Fibroblast of the aortic adventitia (primary cell): ENCODE measurements around the gene SLC30A1. TPM values are rescaled to one million over a fixed set of nuclear protein-coding genes. Genes with fewer than 3 reads are reported as not detected.
"Not testable (repeated sequence)": the region's sequence is repeated elsewhere in the genome, so short reads cannot be mapped to it uniquely, and the experiment has no call there.

Experiments used
- DNase-seq: peaks from one replicate; pipeline ENCODE4 v3.0.0-alpha.2; 2010; ENCODE audit warnings: low read depth
- H3K4me3 ChIP-seq: 2 replicates; pipeline ENCODE4 v1.5.1; 2011; ENCODE audit warnings: low read depth, mild to moderate bottlenecking, control low read depth, low read length, moderate library complexity
- total RNA-seq: library from RNA; depleted of rRNA; stranded (reverse); fragments of >200 nt; gene quantifications from 2 replicates; pipeline ENCODE4 v1.2.3, GENCODE V29; 2012; ENCODE audit warnings: low replicate concordance
- TF ChIP-seq, protein P1 (sequence below): IDR thresholded peaks from 2 replicates; pipeline ENCODE4 v1.5.1; 2011; ENCODE audit warnings: mild to moderate bottlenecking, low read length, control low read depth, inconsistent platforms; ENCODE audit not compliant: insufficient read depth

SLC30A1 gene
- total RNA-seq, 1 donor = 47.4 TPM

DNA sequence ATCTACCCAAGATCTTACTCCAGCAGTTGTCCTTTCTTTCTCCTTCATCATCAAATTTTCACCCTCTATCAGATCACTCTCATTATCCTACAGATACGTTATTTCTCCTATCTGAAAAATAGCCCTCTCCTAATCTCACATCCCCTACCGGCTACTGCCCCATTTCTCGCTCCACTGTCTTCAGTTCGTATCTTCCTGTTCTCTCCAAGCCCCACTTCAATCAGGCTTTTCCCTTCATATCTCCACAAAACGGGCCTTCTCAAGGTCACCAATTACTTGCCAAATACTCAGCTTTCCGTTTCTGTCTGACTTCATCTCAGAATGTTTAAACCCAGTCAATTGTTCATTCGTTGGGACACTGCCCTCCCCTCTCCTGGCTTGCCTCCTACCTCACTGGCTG lies 32.4 kb downstream of the SLC30A1 start:
- no peak for DNase-seq
- TF ChIP-seq, protein P1, sequence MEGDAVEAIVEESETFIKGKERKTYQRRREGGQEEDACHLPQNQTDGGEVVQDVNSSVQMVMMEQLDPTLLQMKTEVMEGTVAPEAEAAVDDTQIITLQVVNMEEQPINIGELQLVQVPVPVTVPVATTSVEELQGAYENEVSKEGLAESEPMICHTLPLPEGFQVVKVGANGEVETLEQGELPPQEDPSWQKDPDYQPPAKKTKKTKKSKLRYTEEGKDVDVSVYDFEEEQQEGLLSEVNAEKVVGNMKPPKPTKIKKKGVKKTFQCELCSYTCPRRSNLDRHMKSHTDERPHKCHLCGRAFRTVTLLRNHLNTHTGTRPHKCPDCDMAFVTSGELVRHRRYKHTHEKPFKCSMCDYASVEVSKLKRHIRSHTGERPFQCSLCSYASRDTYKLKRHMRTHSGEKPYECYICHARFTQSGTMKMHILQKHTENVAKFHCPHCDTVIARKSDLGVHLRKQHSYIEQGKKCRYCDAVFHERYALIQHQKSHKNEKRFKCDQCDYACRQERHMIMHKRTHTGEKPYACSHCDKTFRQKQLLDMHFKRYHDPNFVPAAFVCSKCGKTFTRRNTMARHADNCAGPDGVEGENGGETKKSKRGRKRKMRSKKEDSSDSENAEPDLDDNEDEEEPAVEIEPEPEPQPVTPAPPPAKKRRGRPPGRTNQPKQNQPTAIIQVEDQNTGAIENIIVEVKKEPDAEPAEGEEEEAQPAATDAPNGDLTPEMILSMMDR = no peak
- no peak overlapping the region for H3K4me3 ChIP-seq

DNA sequence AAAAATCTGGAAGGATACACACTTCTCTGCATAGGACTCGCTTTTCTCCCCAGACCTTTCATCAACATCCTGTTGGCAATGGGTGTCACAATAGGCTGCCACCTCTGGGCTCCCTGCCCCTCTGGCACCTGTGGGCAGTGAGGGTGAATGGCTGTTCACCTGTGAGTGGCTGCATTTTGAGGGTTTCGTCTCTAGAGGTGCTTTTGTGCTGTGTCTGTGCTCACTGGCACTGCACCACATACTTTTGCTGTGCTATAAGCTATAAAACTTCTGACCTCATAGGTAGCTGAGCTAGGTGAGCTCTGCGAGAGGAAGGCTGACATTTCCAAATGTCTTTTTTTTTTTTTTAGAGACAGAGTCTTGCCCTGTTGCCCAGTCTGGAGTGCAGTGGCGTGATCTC lies 35.9 kb downstream of the SLC30A1 start:
- TF ChIP-seq, protein P1 = no peak
- no peak overlapping the region for H3K4me3 ChIP-seq
- no peak for DNase-seq

DNA sequence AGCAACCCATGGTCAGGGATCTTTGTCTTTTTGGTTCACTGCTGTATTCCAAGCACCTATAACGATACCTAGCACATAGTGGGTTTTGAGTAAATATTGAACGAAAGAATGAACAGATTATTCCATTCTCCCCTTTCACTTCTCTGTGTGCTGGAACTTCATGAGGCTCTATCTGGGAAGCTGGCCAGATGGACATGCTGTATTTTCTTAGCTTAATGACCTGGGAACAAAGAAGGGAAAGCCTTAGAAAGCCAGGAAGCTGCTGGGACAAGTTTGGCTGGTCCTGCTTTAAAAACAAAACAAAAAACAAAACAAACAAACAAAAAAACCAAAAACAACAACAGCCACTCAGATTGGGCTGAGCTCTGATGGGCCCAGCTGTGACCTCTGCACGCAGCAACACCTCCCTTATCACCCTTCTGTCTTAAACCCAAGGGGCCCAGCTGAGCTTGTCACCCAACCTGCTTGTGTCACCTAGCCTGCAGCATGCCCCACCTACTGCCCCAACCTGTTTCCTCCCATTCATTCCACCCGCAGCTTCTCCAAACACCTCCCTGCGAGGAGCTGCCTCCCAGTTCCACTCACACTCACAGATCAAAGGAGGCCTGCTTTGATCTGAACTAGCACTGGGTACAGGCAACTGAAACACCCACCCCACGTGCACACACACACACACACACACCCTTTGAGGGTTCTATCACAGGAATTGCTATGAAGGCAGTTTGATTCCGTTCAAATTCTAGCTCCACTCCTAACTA lies 37.1 kb downstream of the SLC30A1 start:
- TF ChIP-seq, protein P1 = no peak
- H3K4me3 ChIP-seq = no peak overlapping the region
- peak; percentile 16 for DNase-seq

DNA sequence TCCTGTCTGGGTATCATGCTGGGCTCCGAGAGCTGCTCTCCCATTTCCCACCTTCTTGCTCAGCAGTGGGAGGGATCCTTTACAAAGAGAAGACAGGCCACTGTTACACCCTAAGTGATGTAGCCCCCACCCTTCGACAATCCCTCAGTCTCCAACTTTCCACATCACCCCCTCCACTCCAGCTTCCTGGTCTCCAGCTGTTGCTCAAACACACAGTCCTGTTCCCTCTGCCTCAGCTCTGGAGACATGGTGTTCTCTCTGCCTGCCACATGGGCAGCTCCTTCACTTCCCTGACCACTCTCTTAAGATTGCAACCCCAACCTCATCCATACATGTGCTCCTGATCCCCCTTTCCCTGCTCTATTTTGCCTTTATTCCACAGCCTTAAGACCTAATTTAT lies 37.7 kb downstream of the SLC30A1 start:
- TF ChIP-seq, protein P1 = no peak
- no peak overlapping the region for H3K4me3 ChIP-seq
- no peak for DNase-seq

DNA sequence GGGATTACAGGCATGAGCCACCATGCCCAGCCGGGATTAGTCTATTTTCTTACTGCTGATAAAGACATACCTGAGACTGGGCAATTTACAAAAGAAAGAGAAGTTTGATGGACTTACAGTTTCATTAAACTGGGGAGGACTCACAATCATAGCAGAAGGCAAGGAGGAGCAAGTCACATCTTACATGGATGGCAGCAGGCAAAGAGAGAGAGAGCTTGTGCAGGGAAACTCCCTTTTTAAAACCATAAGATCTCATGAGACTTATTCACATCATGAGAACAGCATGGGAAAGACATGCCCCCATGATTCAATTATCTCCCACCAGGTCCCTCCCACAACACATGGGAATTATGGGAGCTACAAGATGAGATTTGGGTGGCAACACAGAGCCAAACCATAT lies 38.1 kb downstream of the SLC30A1 start:
- not testable (repeated sequence) for DNase-seq, H3K4me3 ChIP-seq

DNA sequence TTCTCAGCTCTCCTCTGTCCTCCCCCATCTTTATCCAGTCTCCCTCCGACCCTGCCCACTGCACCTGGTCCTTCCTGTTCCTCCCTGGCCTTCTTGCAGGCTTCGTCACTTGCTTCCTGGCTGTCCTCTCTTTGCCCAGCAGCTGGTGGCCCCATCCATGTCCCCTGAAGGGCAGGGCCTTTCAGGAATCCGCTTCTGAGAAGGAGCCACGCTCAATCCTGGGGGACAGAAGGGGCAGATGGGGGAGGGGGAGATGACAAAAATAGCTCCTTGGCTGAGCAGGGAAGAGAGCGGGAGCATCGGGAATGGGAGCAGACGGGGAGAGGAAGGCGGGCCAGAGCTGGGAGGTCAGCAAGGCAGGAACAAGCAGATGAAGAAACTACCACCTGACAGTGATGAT lies 40.7 kb downstream of the SLC30A1 start:
- TF ChIP-seq, protein P1 = no peak
- H3K4me3 ChIP-seq = no peak overlapping the region
- DNase-seq = no peak

DNA sequence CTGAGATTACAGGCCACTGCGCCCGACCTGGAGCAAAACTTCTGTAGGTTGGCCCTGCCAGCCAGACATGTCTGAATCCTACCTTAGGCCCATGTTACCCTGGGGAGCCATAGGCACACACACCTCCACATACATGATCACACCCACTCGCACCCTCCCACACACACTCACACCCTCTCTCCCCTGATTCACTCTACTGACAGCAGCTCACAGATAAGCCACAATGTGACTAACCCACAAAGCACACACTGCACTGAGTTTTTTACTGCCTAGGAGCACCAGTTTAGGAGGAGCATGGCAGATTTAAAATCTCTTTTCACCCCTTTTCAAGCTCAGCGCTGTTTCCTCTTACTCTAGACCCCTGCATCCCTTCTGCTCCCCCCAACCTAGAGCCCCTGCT lies 41.7 kb downstream of the SLC30A1 start:
- TF ChIP-seq, protein P1 = no peak
- H3K4me3 ChIP-seq = no peak overlapping the region
- peak; percentile 31 for DNase-seq
